Stimulated activated CD4-positive, alpha-beta T cell treated with anti-CD3 and anti-CD28 coated beads, Interleukin-12 subunit alpha, Interleukin-12 subunit beta, amount 100 ng/mL, for 24 hours (primary cell): ENCODE measurements around the gene SYT4.

Experiments
- DNase-seq, 2 experiments: peaks; one replicate each; pipeline ENCODE4 v3.0.0-alpha.2; 2020; ENCODE audit warnings: low read depth in 2 of 2

Gene SYT4

GRCh38 chr18:43220691-43221090 is 56.6 kb downstream of the SYT4 start:
- no peak for DNase-seq
